Prostate gland (tissue), 2 donors: ENCODE data around the gene PHF10. TPM values are rescaled to one million over a fixed set of nuclear protein-coding genes. Genes with fewer than 3 reads are reported as not detected.

Experiments
- DNase-seq: peaks from one replicate; pipeline ENCODE4 v3.0.0-alpha.2; 2019; ENCODE audit warnings: low spot score
- H3K27ac ChIP-seq, 2 donors: fragments of 200-600 bp; sonication (generic); 2 replicates each; pipeline ENCODE4 v1.5.1; 2017 to 2019
- H3K27me3 ChIP-seq: fragments of 200-600 bp; sonication (generic); replicated peaks from 2 replicates; pipeline ENCODE4 v1.5.1; 2019; ENCODE audit not compliant: insufficient read depth
- H3K36me3 ChIP-seq, 2 donors: fragments of 200-600 bp; sonication (generic); 1 replicate in 1 of 2; 2 replicates in 1 of 2; pipeline versions ENCODE4 v1.5.1 to v1.8.1; 2017 to 2019
- H3K4me1 ChIP-seq: fragments of 200-600 bp; sonication (generic); replicated peaks from 2 replicates; pipeline ENCODE4 v1.5.1; 2019
- H3K4me3 ChIP-seq, 2 donors: fragments of 200-600 bp; sonication (generic); 2 replicates each; pipeline ENCODE4 v1.5.1; 2017 to 2019
- H3K9me3 ChIP-seq: fragments of 200-600 bp; sonication (generic); 2 replicates; pipeline ENCODE4 v1.5.1; 2017
- CTCF ChIP-seq, 4 experiments: fragments of 200-600 bp in 2 of 4; fragments of 450-650 bp in 2 of 4; sonication (generic) in 2 of 4; IDR thresholded peaks; 1 replicate in 3 of 4; 2 replicates in 1 of 4; pipeline ENCODE4 v1.5.1; 2016 to 2019; ENCODE audit warnings: antibody characterized with exemption in 4 of 4, mild to moderate bottlenecking in 2 of 4, moderate library complexity in 2 of 4
- POLR2A ChIP-seq: fragments of 450-650 bp; IDR thresholded peaks from one replicate; pipeline ENCODE4 v1.6.1; 2016; ENCODE audit warnings: antibody characterized with exemption, mild to moderate bottlenecking
- POLR2AphosphoS5 ChIP-seq: sonication (generic); formaldehyde crosslinking; IDR thresholded peaks from one replicate; pipeline ENCODE4 v1.6.1; 2017; ENCODE audit warnings: antibody characterized with exemption
- WGBS: methylation state at CpG from one replicate; pipeline ENCODE4 v1.1.5; 2018; 5-methylcytosine and 5-hydroxymethylcytosine counted together
- intact Hi-C: fragments of 100-400 bp; cut with DNase I; formaldehyde crosslinking; loops from one replicate; pipeline ENCODE4 v1.14.2; 2022
- total RNA-seq, 2 donors: library from RNA; depleted of rRNA; stranded (reverse); fragments of >200 nt; gene quantifications; one replicate each; pipeline ENCODE4 v1.1.0, GENCODE V29; 2016

The PHF10 gene
- total RNA-seq, 2 donors from 2014 or later, result 45.9 to 50.4 TPM

- no peaks in the 10 kb centered on the region for H3K9me3 ChIP-seq
- 97% methylated on average over 1 of the region's 1 CpG for WGBS
- no peak overlapping the region for H3K4me3 ChIP-seq
- no peaks in the 10 kb centered on the region for H3K36me3 ChIP-seq
- no peak overlapping the region for H3K27ac ChIP-seq
- intact Hi-C loops, result no loop called here
- H3K27me3 ChIP-seq, result no peaks in the 10 kb centered on the region
- peaks cover 4% of the 10 kb centered on the region for H3K4me1 ChIP-seq
- TF ChIP-seq CTCF (IDR thresholded peaks at IDR 0.05), result no peak
- TF ChIP-seq POLR2A, result no peak
- no peak for TF ChIP-seq POLR2AphosphoS5
- no peak for DNase-seq
Observed at GRCh38 chr6:169746556-169746955, 22.3 kb upstream of the PHF10 start.

- no peak overlapping the region for H3K4me3 ChIP-seq
- no peak overlapping the region for H3K27ac ChIP-seq
- H3K9me3 ChIP-seq, result no peaks in the 10 kb centered on the region
- intact Hi-C loops, result no loop called here
- H3K36me3 ChIP-seq, result no peaks in the 10 kb centered on the region
- peaks cover 3% of the 10 kb centered on the region for H3K4me1 ChIP-seq
- TF ChIP-seq POLR2A, result no peak
- no peak for TF ChIP-seq POLR2AphosphoS5
- TF ChIP-seq CTCF (IDR thresholded peaks at IDR 0.05), result no peak
- H3K27me3 ChIP-seq, result no peaks in the 10 kb centered on the region
- no peak for DNase-seq
- WGBS, result 93% methylated on average over 3 of the region's 3 CpGs
Observed at GRCh38 chr6:169745405-169745804, 21.1 kb upstream of the PHF10 start.

GRCh38 chr6:169741344-169741743, 17.0 kb upstream of the PHF10 start:
- no peaks in the 10 kb centered on the region for H3K4me1 ChIP-seq
- H3K4me3 ChIP-seq, result no peak overlapping the region
- no peaks in the 10 kb centered on the region for H3K27me3 ChIP-seq
- H3K27ac ChIP-seq, result no peak overlapping the region
- H3K9me3 ChIP-seq, result no peaks in the 10 kb centered on the region
- DNase-seq, result no peak
- H3K36me3 ChIP-seq, result no peaks in the 10 kb centered on the region
- TF ChIP-seq CTCF (IDR thresholded peaks at IDR 0.05) (no peak), POLR2AphosphoS5 (no peak), POLR2A (no peak)
- intact Hi-C loops, result no loop called here

GRCh38 chr6:169738976-169739529, 14.8 kb upstream of the PHF10 start:
- Histone ChIP-seq H3K4me3 (no peak overlapping the region), H3K9me3 (no peaks in the 10 kb centered on the region), H3K4me1 (no peaks in the 10 kb centered on the region), H3K27ac (no peak overlapping the region), H3K27me3 (no peaks in the 10 kb centered on the region), H3K36me3 (no peaks in the 10 kb centered on the region)
- intact Hi-C loops, result no loop called here
- no peak for DNase-seq
- WGBS, result 79% methylated on average over 2 of the region's 2 CpGs
- TF ChIP-seq POLR2AphosphoS5, result no peak
- no peak for TF ChIP-seq POLR2A
- no peak for TF ChIP-seq CTCF (IDR thresholded peaks at IDR 0.05)

GRCh38 chr6:169738204-169738975, 14.1 kb upstream of the PHF10 start:
- Histone ChIP-seq H3K4me1 (no peaks in the 10 kb centered on the region), H3K9me3 (no peaks in the 10 kb centered on the region), H3K27ac (no peak overlapping the region), H3K4me3 (no peak overlapping the region), H3K27me3 (no peaks in the 10 kb centered on the region), H3K36me3 (no peaks in the 10 kb centered on the region)
- no peak for DNase-seq
- intact Hi-C loops, result no loop called here
- WGBS, result 63% methylated on average over 9 of the region's 9 CpGs
- TF ChIP-seq POLR2A, result no peak
- no peak for TF ChIP-seq CTCF (IDR thresholded peaks at IDR 0.05)
- no peak for TF ChIP-seq POLR2AphosphoS5
